ENCODE data around the gene SRGAP2C. TPM values are rescaled to one million over a fixed set of nuclear protein-coding genes. Genes with fewer than 3 reads are reported as not detected.
"Not testable (repeated sequence)": the region's sequence is repeated elsewhere in the genome, so short reads cannot be mapped to it uniquely, and the experiment has no call there.

SRGAP2C gene
- total RNA-seq = 10 to 100 TPM; 21.9 to 22.2 TPM

DNA sequence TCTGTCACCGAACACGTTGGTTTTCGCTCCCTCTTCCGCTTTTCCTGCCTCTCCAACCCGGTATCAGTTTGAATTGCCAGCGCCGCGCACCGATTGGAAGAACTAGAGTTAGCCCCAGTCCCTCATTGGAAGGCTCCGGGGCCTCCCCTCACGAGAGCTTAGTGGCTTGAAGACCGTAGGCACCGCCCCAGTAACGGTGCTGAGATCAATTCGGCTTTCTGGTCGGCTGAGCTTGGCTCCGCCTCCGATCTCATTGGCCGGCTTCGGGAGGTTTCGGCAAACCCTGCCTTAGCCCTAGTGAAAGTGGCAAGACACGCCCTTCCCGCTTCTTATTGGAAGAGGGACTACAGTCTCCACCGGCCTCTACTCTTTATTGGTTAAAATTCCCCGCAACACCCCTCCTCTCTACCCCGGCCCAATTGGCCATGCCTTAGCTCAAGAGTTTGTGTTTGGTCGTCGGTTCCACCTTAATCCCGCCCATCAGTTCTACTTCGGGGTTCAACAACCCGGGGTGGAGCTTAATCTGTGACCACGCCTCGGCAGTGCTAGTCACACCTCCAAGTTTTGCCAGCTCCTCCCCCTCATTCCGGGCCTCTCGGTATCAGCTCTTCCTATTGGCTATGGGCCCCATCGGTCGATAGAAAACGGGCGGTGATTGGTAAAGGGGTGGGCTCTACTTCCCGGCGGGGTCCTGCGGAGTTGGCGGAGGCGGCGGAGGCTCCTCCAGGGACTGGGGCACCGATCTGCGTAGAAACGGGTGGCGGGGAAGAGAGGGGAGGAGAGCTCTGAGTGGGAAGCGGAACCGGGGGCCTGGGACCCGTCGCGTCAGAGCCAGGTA, at the start of gene SRGAP2C, which contains the start of gene FAM72B:
SRGAP2C (plus strand) TSS at position 686 of the 838 bp plus-strand sequence. CDS start 2,472 bp downstream, outside the sequence.
FAM72B (minus strand) TSS at position 51 of the 838 bp plus-strand sequence. CDS start 851 bp downstream, outside the sequence.
- POLR2A ChIA-PET, CTCF ChIA-PET: not testable (repeated sequence)

DNA sequence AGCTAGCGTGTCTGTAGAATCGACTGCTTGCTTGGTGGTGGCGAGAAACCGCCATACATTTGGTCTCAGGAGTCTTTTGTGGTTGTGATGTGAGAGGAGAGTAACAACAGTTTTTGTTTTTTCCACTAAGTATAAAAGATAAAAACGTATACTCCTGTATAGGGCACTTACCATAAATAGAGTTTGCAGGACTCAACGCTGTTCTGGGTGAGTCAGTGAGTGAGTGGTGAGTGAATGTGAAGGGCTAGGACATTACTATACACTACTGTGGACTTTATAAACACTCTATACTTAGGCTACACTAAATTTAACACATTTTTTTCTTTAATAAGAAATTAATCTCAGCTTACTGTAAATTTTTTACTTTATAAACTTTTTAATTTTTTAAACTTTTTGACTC, 44.4 kb upstream of the SRGAP2C start:
- CTCF ChIA-PET = not testable (repeated sequence)

GRCh38 chr1:121148489-121149190, 36.1 kb upstream of the SRGAP2C start:
- CTCF ChIA-PET, POLR2A ChIA-PET: not testable (repeated sequence)

More for the DNA sequence above, 44.4 kb upstream of the SRGAP2C start:
- POLR2A ChIA-PET = not testable (repeated sequence)

GRCh38 chr1:121151294-121151693, 33.5 kb upstream of the SRGAP2C start:
- CTCF ChIA-PET, POLR2A ChIA-PET: not testable (repeated sequence)

DNA sequence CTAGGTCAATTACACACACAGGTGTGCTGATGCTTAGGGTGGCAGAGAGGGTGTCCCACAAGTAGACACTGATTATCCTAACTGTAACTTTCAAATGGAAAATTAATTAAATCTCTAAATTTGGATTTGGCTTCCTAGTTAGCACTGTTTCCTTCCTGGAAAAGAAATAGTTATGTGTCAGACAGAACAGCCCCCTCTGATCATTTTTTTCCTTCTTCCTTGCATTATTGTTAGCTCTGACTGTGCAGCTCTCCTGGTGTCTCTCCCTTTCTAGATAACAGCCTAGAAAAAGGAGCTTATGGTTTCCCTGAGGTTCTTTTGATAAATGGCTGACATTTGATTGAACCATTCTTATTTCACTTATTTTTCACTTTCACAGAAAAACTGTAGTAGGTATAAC, 32.0 kb upstream of the SRGAP2C start:
- POLR2A ChIA-PET, CTCF ChIA-PET: not testable (repeated sequence)

DNA sequence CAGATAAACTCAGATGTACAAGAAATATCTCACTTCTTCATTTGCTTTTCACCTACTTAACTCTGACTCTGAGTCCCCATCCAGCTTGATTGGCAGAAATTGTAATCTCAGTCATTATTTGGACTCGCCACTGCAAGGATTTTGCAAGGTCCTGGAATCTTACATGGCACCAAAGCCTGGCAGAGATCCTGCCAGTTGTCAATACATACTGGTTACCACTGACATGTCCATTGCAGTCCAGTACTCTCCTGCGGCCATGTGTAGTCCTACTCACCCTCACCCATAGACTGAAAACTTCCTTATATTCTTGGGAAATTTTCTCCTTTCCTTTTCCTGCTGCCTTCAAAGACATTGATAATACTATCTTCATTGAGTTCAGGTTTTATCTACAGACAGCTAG, 30.0 kb upstream of the SRGAP2C start:
- CTCF ChIA-PET, POLR2A ChIA-PET: not testable (repeated sequence)

DNA sequence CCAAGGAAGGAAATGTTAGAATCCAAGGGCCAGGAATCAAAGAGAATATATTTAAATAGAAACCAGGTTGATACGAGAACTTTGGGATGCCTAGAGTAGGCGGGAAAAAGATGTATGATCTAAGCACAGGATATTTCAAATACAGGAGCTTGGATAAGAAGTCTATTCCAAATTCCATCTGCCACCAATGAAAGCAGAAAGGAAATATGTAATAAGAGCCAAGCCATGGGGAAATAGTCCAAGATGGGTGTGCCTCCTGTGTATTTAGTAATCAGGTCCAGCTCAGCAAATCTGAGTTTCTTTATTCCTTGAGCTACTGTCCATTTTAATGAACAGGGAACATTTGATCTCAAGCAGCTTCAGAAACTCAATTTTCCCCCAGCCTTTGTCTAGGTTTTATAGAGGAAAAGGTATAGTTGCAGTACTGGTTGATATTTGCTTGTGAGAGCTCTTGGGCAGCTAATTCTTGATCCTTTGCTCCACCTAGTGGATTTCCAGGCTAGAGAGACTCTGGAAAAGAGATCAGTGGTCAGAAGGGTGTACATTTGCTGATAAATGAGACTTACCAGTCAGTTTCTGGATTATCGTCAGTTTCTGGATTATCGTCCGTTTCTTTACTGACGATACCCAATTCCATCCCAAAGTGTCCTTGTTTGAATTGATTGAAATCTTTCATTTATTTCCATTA, 29.0 kb upstream of the SRGAP2C start:
- CTCF ChIA-PET, POLR2A ChIA-PET: not testable (repeated sequence)

DNA sequence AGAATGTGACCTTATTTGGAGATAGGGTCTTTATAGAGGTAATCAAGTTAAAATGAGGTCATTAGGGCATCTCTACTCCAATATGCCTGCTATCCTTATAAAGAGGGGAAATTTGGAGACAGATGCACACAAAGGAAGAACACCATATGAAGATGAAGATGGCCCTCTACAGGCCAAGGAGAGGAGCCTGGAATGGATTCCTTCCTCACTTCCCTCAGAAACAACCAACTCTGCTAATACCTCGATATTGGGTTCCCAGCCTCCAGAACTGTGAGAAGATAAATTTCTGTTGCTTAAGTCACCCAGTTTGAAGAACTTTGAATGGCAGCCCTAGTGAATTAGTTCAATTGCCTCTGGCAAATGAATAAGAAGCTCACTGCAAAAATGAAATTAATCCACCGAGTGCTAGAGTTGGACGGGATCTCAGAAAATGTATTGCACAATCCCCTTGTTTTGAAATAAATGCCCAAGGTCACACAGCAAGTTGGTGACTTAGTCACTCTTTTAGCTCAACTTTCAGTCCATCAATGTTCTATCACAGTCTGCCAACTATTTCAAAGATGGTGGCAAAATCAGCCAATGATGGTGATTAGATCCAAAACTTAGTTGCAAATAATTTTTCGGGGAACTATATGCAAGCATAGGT, 27.7 kb upstream of the SRGAP2C start:
- CTCF ChIA-PET, POLR2A ChIA-PET: not testable (repeated sequence)

DNA sequence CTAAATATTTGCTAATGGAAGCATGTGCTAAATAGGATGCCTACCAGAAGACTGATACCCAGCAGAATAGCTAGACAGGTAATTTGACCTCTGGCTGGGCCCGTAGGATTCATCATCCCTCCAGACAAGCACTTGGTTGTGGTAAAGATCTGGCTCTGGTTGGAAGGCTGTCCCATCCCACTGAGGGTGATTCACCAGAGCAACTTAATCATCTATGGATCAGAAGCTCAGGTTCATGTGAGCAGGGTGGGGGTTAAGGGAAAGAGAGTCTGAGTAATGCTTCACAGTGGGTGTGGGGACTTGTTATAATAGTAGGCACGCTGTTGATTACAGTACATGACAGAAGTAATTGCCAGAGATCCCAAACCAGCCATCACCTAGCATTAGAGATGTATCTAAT, 27.2 kb upstream of the SRGAP2C start:
- CTCF ChIA-PET, POLR2A ChIA-PET: not testable (repeated sequence)

DNA sequence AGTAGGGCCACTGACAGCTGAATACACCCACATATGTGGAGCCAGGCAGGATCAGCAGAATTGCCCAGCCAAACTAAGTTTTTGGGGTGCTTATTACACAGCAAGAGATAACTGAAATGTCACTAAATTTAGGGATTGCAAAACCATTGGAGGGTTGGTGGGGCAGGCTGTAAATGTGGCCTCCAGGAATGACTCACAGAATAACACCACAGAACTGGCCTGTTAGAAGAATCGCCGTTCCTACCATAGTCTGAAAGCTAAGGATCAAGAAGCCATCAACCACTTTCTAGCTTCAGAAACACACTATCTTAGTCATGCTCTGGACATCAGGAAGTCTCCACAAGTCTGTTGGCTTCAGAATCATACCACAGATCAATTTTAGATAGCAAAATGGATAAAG, 24.7 kb upstream of the SRGAP2C start:
- CTCF ChIA-PET = not testable (repeated sequence)

DNA sequence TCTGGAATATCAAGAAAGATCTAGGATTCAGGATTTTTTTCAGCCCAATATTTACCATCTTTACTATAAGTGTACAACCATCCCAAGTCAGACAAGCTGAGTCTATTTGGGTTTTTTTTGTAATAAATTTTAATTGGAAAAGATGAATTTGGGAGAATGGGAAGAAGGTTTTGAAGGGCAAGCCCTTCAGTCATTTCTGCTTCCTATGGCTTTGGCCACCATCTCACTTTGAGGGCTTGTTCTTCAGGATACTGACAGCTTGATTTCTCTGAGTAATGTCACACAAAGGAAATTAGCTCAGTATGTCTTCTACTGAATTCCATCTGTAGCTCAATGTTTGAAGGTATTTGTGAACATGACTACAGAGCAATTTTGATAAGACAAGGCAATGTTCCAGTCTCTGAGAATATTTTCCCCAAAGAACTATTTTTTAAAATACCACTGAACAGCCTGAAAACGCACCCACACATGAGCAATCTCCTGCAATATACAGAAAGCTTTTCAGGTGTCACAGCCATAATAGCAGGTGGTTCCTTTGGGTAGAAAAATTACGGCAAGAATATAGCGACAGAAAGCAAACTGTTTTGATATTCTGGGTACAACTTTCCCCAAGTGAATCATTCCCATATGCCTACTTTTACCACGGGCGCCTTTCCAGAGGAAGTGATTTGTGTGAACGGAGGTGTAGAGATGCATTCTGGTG, 23.4 kb upstream of the SRGAP2C start:
- CTCF ChIA-PET = not testable (repeated sequence)

More for the DNA sequence above, 24.7 kb upstream of the SRGAP2C start:
- POLR2A ChIA-PET = not testable (repeated sequence)

DNA sequence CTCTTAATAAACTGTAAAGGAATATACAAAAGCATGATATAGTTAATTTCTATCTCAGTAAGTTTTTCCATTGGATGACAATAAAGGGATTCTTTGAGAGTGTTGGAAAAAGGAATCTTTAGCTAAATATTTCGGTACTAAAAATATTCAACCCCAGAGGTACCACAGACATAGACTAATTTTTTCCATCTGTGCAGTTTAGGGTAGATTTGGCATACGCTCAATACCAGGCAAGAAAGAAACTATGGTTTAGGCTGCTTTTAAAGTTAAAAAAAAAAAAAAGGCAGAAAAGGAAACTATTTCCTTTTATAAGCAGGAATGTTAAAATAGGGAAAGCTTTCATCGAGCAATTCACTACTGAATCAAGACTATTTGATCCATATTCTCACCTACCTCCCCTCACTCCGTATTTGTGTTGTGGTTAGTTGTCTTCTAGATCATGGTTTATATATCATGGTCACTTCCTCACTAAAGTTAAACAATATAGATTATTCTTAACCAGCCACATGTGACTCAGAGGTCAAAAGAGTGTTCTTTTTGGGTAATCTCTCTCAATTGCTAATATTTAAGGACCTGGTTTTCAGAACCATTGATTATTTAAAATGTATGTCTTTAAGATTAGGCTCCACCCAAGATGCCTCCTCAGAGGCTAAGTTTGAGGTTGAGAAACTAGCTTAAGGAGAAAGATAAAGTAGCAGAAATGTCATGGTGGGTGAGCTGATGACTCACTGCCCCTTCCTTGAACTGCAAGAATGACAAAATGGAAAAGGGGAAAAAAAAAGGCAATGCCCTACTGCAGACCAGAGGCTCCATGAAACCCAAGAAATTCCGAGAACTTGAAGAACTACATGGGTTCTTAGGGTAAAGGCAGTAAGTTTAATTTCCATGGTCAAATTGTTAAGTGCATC, 20.7 kb upstream of the SRGAP2C start:
- CTCF ChIA-PET, POLR2A ChIA-PET: not testable (repeated sequence)

More for the DNA sequence above, 23.4 kb upstream of the SRGAP2C start:
- POLR2A ChIA-PET = not testable (repeated sequence)

DNA sequence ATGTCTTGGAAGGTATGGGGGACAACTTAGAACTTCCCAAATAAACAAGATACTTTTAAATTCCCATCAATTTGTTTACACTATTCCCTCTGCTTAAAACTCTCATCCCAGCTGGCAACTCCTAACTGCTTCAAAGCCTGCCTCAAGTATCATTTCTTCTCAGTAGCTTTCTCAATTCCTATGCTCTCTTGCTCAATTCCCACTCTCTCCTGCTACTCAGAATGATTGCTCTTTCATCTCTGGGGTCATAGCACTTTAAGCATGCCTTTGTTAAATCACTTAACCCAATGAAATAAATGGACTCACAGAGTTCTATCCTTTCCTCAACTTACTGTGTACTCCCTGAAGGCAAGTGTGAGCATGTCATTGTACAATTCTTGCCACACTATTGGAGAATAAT, 19.5 kb upstream of the SRGAP2C start:
- POLR2A ChIA-PET, CTCF ChIA-PET: not testable (repeated sequence)

- POLR2A ChIA-PET, CTCF ChIA-PET: not testable (repeated sequence)
Observed at GRCh38 chr1:121167225-121167738, 17.5 kb upstream of the SRGAP2C start.

DNA sequence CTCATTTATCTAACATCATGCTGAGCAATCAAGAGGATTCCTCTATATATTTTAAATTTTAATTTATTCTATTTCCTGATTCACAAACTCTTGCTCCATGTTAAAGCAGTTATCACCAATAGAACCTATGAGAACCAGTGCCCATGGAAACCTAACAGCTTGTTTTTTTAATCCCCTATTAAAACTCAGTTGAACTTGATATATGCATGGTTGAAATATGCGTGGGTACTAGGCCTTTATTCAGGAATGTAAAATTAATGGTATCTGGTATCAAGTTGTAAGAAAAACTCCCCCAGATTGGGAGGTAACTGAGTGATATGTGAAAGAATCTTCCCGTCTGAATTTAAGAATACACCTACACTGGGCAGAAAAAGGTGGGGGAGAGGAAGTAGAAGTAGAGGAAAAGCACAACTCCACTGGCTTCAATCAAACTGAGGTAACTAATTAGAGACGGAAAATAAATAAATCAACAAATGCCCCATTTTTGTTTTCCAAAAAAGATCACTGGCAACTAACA, 16.6 kb upstream of the SRGAP2C start:
- CTCF ChIA-PET, POLR2A ChIA-PET: not testable (repeated sequence)

- POLR2A ChIA-PET = not testable (repeated sequence)
Observed at GRCh38 chr1:121176649-121177048, 8.1 kb upstream of the SRGAP2C start.

DNA sequence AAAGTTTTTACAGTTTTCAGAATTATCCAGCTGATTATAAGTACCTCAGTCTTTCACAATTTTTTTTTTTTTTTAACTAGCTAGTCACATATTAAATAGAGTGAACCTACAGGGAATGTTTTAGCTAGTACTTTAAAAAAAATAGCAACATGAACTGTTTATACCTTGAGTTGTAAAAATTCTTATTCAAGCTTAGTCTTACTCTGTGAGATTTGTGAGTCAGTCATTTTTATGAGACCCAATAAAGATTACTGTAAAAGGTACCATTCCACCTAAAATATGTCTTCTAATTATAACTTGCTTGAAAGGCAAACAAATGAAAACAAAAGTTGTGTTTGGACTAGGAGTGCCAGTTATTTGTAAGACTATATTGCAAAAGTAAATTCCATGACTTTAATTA, 6.6 kb upstream of the SRGAP2C start:
- CTCF ChIA-PET, POLR2A ChIA-PET: not testable (repeated sequence)

More at GRCh38 chr1:121176649-121177048, 8.1 kb upstream of the SRGAP2C start:
- CTCF ChIA-PET = not testable (repeated sequence)

GRCh38 chr1:121183867-121184266, 908 bp upstream of the SRGAP2C start:
- POLR2A ChIA-PET, CTCF ChIA-PET: not testable (repeated sequence)
